Measurements from ENCODE around the gene FKRP.
"Not testable (repeated sequence)": the region's sequence is repeated elsewhere in the genome, so short reads cannot be mapped to it uniquely, and the experiment has no call there.

The FKRP gene

DNA sequence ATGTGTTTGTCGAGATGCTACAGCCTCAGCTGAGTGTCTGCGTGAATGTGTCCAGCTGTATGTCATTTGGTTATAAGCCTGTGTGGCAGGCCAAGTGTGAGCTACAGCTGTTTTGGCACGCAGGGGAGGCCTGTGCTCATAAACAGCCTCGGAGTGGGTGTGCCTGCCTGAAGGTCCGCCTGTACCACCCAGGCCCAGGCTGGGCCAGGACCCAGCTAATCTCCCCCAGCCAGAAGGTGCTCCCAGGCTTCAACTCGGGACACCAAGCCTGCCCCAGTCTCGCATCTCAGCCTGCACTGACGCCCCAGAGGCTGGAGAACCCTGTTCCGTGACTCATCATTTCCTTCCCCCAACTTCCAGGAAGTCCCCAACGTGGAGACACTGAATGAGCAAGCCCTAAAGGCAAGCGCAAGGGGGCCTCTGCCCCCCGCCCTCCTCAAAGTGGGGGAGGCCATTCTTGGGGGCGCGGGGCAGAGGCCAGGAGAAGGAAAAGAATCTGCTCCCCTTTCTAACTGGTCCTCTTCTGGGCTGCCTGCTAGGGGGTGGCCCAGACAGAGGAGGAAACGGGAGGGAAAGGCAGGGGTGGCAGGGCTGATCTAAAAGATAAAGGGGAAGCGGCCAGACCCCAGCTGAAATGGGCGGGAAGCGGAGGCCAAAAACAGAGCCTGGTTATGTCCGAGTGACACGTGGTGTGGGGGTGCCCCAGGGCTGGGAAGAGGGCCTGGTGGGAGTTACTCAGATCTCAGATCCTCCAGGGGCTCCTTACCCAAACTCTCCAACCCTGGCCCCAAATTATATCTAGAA is 40.6 kb downstream of the FKRP start:
- peak; percentile 97 for DNase-seq (ENCODE audit: low spot score)

DNA sequence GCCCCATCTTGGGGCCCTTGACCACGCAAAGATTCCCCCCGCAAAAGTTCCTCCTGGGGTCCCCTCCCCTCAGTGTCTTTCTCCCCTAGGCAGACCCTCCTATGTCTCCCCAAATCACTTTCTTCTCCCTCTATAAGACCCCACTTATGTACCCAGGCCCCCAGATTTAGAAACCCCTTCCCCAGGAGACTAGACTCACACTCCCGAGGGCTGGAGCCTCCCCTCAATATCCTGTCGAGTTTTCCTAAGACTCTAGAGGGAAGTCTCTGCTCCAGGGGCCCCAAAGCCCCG is 41.1 kb downstream of the FKRP start:
- DNase-seq (ENCODE audit: low spot score): no peak

DNA sequence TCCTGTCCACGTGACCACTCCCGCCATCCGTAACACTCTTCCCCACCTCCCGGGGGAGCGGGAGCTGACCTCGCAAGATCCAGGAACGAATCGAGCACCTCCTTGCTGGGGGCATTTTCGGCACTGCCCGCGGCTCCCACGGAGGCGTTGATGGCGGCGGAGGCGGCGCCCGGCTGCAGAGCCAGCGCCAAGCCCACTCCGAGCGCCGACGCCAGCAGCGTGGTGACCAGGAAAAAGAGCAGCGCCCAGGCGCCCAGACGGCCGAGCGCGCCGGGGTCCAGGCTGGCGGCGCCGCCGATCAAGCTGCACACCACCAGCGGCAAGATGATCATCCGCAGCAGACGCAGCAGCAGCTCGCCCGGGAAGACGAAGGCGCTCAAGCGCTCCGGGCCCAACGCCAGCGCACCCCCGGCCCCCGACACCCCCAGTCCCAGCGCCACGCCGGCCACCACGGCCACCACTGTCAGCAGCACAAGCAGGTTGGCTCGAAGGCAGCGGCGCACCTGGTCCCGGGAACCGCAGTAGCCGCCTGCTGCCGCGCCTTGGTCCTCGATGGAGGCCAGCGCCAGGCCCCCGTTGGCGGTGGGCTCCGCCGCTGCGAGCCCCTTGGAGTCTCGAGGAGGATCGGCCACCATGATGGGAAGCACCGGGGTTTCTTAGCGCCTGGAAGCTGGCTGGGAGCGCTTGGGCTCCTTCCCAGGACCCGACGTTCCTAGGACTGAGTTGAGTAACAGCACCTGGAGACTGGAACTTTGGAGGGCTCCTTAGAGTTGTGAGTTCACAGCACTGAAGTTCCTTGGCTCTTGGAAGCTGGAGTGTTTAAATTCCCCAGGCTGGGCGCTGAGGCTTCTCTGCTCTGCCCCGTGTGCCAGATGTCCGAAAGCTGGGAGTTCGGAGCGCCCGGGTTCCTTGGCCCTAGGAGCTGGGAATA is 41.7 kb downstream of the FKRP start:
- peak; percentile 65 for DNase-seq (ENCODE audit: low spot score)

DNA sequence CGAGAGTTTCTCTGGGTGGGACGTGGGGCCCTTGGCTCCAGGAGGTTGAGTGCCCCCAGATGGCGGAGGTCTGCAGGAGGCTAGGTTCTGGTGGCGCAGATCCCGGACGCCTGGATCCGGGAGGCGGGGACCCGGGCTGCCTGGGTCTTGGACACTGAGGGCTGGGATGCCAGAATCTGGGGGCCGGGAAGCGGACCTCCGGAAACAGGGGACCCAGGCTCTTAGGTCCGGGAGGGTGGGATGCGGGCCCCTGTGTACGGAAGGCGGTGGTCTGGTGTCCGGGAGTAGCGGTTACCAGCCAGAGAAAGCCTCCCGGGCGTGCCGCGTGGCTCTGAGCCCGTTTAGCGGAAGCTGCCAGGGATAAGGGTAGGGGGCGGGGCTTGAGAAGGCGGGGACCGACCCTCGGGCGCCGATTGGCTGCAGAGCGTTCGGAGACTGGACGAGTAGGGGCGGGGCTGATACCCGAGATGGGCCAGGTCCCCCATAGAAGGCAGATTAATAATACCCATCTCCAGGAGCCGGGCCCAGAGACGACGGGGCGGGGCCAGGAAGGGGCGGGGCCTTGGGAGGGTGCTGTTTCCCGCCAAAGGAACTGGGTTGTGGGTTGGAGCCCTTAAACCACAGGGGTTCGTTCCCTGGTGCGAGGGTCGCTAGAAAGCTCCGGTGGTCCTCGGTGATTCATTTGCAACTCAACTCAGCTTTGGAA is 42.6 kb downstream of the FKRP start, which contains the start of gene SLC1A5:
Gene SLC1A5 (minus strand): TSS at position 333 of the 706 bp plus-strand sequence. CDS start 629 bp downstream, outside the sequence.
- DNase-seq (ENCODE audit: low spot score): peak; percentile 97

DNA sequence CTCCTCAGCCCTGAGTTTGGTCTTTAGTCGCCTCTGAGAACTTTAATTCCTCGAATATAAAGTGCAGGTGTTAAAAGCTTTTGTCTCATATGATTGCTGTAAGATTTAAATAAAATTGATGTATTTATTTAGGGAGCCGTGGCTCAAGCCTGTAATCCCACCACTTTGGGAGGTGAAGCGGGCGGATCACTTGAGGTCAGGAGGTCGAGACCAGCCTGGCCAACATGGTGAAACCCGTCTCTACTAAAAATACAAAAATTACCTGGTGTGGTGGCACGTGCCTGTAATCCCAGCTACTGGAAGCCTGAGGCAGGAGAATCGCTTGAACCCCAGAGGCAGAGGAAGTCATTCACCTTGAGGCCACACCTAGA is 43.1 kb downstream of the FKRP start:
- DNase-seq (ENCODE audit: low spot score): no peak

DNA sequence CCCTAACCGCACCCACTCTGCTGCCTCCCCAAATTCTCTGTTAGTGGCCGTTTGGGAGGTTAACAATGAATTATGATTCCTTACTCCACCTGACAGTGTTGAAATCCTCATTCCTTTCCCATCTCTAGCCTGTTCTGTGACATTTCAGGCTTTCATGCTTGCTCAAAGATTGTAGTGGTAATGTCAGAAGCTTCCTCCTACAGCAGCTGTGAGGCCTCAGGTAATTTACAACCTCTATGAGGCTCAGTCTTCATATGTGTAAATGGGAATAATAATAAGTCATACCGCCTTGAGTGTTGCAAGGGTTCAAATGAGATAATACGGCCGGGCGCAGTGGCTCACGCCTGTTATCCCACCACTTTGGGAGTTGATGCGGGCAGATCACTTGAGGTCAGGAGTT is 43.5 kb downstream of the FKRP start:
- DNase-seq (ENCODE audit: low spot score): no peak

DNA sequence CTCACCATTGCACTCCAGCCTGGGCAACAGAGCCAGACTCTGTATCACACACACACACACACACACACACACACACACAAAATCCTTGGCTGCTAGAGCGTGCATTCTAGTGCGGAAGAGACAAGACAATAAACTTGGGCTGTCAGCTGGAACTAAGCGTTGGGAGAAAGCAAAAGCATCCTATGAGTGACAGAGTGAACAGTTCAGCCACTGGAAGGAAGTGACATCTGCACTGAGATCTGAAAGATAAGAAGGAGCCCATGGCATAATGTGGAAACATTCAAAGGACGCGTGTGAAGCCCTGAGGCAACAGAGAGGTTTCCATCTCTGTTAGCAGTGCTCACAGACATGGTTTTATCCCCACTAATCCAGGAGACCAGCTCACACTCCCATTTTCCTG is 46.1 kb downstream of the FKRP start:
- no peak for DNase-seq (ENCODE audit: low spot score)

DNA sequence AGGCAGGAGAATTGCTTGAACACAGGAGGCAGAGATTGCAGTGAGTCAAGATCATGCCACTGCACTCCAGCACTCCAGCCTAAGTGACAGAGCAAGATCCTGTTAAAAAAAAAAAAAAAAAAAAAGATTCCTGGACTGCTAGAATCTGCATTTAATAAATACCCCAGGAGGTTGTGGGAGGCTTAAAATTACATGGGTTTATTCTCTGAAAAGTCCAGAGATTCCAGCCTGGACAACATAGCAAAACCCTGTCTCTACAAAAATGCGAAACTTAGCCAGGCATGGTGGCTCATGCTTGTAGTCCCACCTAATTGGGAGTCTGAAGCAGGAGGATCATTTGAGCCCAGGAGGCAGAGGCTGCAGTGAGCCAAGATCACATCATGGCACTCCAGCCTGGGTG is 52.0 kb downstream of the FKRP start:
- no peak for DNase-seq (ENCODE audit: low spot score)

DNA sequence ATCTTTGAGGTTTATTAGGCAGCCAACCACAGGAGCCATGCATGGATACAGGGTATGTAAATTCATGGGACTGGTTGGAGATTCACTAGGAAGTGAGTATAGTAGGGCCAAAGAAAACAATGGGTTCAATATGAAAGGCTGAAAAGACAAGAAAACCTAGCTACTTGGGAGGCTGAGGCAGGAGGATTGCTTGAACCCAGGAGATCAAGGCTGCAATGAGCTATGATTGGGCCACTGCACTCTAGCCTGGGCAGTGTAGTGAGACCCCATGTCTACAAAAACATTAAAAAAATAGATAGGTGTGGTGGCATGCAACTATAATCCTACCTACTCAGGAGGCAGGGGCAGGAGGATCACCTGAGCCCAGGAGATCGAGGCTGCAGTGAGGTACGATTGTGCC is 52.9 kb downstream of the FKRP start:
- DNase-seq (ENCODE audit: low spot score): no peak

DNA sequence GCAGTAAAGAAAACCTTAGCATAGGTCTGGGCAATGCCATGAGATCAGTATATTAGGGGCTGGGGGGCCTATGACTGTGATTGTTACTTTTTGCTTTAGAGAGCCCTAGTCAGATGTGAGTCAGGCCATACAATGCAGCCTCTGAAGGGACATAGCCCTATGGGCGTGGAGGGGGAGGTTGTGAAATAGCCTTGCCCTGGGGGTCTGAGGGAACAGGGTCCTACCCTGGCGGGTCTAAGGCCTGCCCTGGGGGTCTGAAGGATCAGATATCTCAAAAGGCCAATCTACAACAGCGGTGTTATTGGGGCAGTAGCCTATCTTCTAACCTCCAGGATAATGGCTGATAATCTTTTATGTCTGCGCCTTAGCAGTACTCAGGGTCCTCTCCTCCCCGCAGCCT is 56.3 kb downstream of the FKRP start:
- no peak for DNase-seq (ENCODE audit: low spot score)

DNA sequence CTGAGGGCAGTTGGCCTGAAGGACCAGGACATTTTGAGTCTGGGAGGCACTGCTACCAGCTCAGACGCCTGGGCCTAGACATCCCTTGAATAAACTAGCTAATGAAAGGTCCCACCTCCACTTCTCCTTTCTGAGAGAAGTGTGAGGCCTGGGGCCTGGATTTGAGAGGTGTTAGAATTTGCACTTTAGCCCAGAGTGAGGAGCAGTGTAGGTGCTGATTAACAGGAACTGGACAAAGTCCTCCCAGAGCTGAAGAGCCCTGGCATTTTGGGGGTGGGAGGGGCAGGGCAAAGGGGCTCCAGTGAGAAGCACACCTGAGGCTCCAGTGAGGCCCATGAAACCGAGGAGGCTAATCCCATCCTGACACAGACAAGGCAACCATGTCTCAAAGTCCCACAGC is 57.7 kb downstream of the FKRP start:
- DNase-seq (ENCODE audit: low spot score): no peak

DNA sequence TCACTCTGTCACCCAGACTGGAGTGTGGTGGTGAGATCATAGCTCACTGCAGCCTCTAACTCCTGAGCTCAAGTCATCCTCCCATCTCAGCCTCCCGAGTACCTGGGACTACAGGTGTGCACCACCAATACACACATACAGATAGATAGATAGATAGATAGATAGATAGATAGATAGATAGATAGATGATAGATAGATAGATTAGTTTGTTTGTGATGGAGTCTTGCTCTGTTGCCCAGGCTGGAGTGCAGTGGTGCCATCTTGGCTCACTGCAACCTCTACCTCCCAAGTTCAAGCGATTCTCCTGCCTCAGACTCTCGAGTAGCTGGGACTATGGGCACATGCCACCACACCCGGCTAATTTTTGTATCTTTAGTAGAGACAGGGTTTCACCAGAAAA is 58.6 kb downstream of the FKRP start:
- not testable (repeated sequence) for DNase-seq (ENCODE audit: low spot score)

DNA sequence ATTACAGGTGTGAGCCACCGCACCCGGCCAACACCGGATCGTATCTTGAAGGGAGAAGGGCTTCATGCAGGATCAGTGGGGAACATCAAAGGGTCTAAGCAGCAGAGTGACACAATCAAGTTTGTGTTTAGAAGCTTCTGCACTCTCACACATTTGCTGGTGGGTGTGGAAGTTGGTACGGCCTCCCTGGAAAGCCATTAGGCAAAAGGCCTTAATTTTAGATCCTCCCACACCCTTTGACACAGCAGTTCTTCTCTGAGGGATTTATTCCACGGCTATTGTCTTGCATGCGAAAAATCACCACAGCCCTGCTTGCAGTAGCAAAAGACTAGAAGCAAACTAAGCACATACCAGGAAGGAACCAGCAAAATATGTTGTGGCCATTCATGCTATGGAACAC is 60.8 kb downstream of the FKRP start:
- DNase-seq (ENCODE audit: low spot score): no peak
